B cell (primary cell): Measurements from ENCODE around the gene KRT80.

Experiments
- CTCF ChIP-seq: fragments of 200-600 bp; IDR thresholded peaks from one replicate; pipeline ENCODE4 v1.8.0; 2022; ENCODE audit warnings: antibody characterized with exemption, mild to moderate bottlenecking
- EZH2 ChIP-seq: IDR thresholded peaks from 2 replicates; pipeline ENCODE4 v1.6.1; 2012; ENCODE audit warnings: borderline replicate concordance, low read depth, mild to moderate bottlenecking, moderate library complexity, low read length; ENCODE audit not compliant: insufficient read depth, poor library complexity, severe bottlenecking

DNA sequence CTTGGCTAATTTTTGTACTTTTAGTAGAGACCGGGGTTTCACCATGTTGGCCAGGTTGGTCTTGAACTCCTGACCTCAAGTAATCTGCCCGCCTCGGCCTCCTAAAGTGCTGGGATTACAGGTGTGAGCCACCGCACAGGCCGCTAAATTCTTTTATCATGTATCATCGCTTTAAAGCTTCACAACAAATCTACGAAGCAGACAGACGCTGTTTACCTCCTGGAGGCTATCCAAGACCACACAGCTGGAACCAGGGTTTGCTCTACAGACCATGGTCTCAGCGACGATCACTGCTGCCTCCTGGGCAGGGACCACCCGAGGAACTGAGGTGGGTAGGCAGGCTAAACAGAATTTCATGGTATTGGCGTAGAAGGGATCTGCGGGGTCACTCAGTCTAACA is 27.2 kb downstream of the KRT80 start:
- TF ChIP-seq CTCF (no peak), EZH2 (no peak)
